ENCODE data around the gene LCLAT1.
"Not testable (repeated sequence)": the region's sequence is repeated elsewhere in the genome, so short reads cannot be mapped to it uniquely, and the experiment has no call there.

The LCLAT1 gene

GRCh38 chr2:30456106-30456505 lies 9.1 kb downstream of the LCLAT1 start:
- no peak for DNase-seq

- no peak for DNase-seq
Measured at GRCh38 chr2:30456579-30456978, 9.5 kb downstream of the LCLAT1 start.

GRCh38 chr2:30457296-30457695 lies 10.2 kb downstream of the LCLAT1 start:
- DNase-seq, result no peak

- no peak for DNase-seq
Measured at GRCh38 chr2:30459140-30459539, 12.1 kb downstream of the LCLAT1 start.

- DNase-seq, result no peak
Measured at GRCh38 chr2:30462131-30462857, 15.2 kb downstream of the LCLAT1 start.

GRCh38 chr2:30463535-30463934 lies 16.5 kb downstream of the LCLAT1 start:
- no peak for DNase-seq

GRCh38 chr2:30464544-30465170 lies 17.6 kb downstream of the LCLAT1 start:
- DNase-seq, result no peak

- no peak for DNase-seq
Measured at GRCh38 chr2:30465171-30465545, 18.1 kb downstream of the LCLAT1 start.

GRCh38 chr2:30466216-30466615 lies 19.2 kb downstream of the LCLAT1 start:
- no peak for DNase-seq

GRCh38 chr2:30467062-30467826 lies 20.2 kb downstream of the LCLAT1 start:
- not testable (repeated sequence) for DNase-seq

- no peak for DNase-seq
Measured at GRCh38 chr2:30470426-30470825, 23.4 kb downstream of the LCLAT1 start.

GRCh38 chr2:30472326-30472725 lies 25.3 kb downstream of the LCLAT1 start:
- no peak for DNase-seq

GRCh38 chr2:30475542-30475941 lies 28.5 kb downstream of the LCLAT1 start:
- DNase-seq, result no peak

GRCh38 chr2:30476636-30477035 lies 29.6 kb downstream of the LCLAT1 start:
- no peak for DNase-seq

- DNase-seq, result no peak
Measured at GRCh38 chr2:30480703-30481322, 33.8 kb downstream of the LCLAT1 start.

- no peak for DNase-seq
Measured at GRCh38 chr2:30481323-30481800, 34.3 kb downstream of the LCLAT1 start.

GRCh38 chr2:30482011-30482410 lies 35.0 kb downstream of the LCLAT1 start:
- no peak for DNase-seq

- DNase-seq, result no peak
Measured at GRCh38 chr2:30484145-30484544, 37.1 kb downstream of the LCLAT1 start.

- DNase-seq, result no peak
Measured at GRCh38 chr2:30484995-30485394, 37.9 kb downstream of the LCLAT1 start.

- DNase-seq, result no peak
Measured at GRCh38 chr2:30486655-30487054, 39.6 kb downstream of the LCLAT1 start.

GRCh38 chr2:30487603-30488002 lies 40.6 kb downstream of the LCLAT1 start:
- DNase-seq, result no peak

- DNase-seq, result no peak
Measured at GRCh38 chr2:30488012-30488659, 41.1 kb downstream of the LCLAT1 start.

- no peak for DNase-seq
Measured at GRCh38 chr2:30491225-30491624, 44.2 kb downstream of the LCLAT1 start.

Measured in activated CD8-positive, alpha-beta memory T cell treated with anti-CD3 and anti-CD28 coated beads, Interleukin-2, amount 50 U/mL, for 4 hours (primary cell).